GM12878 (cell line): ENCODE measurements around the gene SP2. TPM values are rescaled to one million over a fixed set of nuclear protein-coding genes. Genes with fewer than 3 reads are reported as not detected.

Experiments used
- ATAC-seq: fragments of 200-7000 bp; cut with Tn5 transposase; 3 replicates; pipeline ENCODE4 v1.9.1; 2020; ENCODE audit warnings: mild to moderate bottlenecking, moderate library complexity
- BruUV-seq: library from RNA; stranded (reverse); fragments of 400-500 nt; replicated peaks from 2 replicates; lab custom pipeline; 2021; lab: Mats Ljungman, UMichigan
- CTCF ChIA-PET: fragments of 300-600 bp; sonication (Branson Sonifier 250); formaldehyde crosslinking; extraction: SDS; loops from one replicate; lab custom pipeline; 2021; ENCODE audit warnings: inconsistent platforms; lab: Yijun Ruan, JAX
- POLR2A ChIA-PET: fragments of 350-600 bp; formaldehyde crosslinking; extraction: SDS; loops from one replicate; lab custom pipeline; 2021; ENCODE audit warnings: inconsistent platforms; lab: Charles Lee
- RAD21 ChIA-PET: fragments of 300-600 bp; sonication (Branson Sonifier 250); formaldehyde crosslinking; loops from one replicate; lab custom pipeline; 2023; ENCODE audit warnings: antibody characterized with exemption; ENCODE audit not compliant: unreplicated experiment; lab: Charles Lee
- SMC1A ChIA-PET: fragments of 300-600 bp; sonication (Branson Sonifier 250); formaldehyde crosslinking; loops from one replicate; lab custom pipeline; 2023; ENCODE audit not compliant: unreplicated experiment, uncharacterized antibody; lab: Charles Lee
- DNase-seq: peaks from one replicate; pipeline ENCODE4 v3.0.0-alpha.2; 2011; ENCODE audit warnings: low read depth, low spot score
- FAIRE-seq: peaks from 3 replicates; lab custom pipeline; 2011; peaks lifted over from hg19 to GRCh38; lab: Jason Lieb, UNC
- H2AFZ ChIP-seq: 2 replicates; pipeline ENCODE4 v1.6.0; 2011; ENCODE audit warnings: low read depth, low read length, control low read depth; ENCODE audit not compliant: control insufficient read depth
- H3K27ac ChIP-seq: 2 replicates; pipeline ENCODE4 v1.5.1; 2011; ENCODE audit warnings: control low read depth; ENCODE audit not compliant: control insufficient read depth, insufficient read depth
- H3K27me3 ChIP-seq, 2 experiments: replicated peaks in 1 of 2; 2 replicates each; pipeline versions ENCODE4 v1.6.0 to v1.6.1; 2011; ENCODE audit warnings: low read length in 1 of 2; ENCODE audit not compliant: control insufficient read depth in 2 of 2, insufficient read depth in 2 of 2
- H3K36me3 ChIP-seq, 2 experiments: 2 replicates each; pipeline ENCODE4 v1.5.1; 2011; ENCODE audit warnings: low read length in 1 of 2; ENCODE audit not compliant: control insufficient read depth in 2 of 2, insufficient read depth in 2 of 2
- H3K4me1 ChIP-seq: 2 replicates; pipeline ENCODE4 v1.6.1; 2011; ENCODE audit warnings: mild to moderate bottlenecking, low read length, moderate library complexity, mixed read lengths; ENCODE audit not compliant: control insufficient read depth, insufficient read depth
- H3K4me2 ChIP-seq: 2 replicates; pipeline ENCODE4 v1.6.0; 2011; ENCODE audit warnings: control low read depth; ENCODE audit not compliant: control insufficient read depth, insufficient read depth
- H3K4me3 ChIP-seq: fragments of 200-600 bp; sonication (generic); 2 replicates; pipeline ENCODE4 v1.5.1; 2016
- H3K79me2 ChIP-seq: 2 replicates; pipeline ENCODE4 v1.6.0; 2011; ENCODE audit warnings: low read length; ENCODE audit not compliant: control insufficient read depth, insufficient read depth
- H3K9ac ChIP-seq: 2 replicates; pipeline ENCODE4 v1.8.0; 2011; ENCODE audit warnings: low read length, control low read depth, mixed read lengths; ENCODE audit not compliant: control insufficient read depth, insufficient read depth
- H3K9me3 ChIP-seq: replicated peaks from 3 replicates; pipeline ENCODE4 v1.5.1; 2011; ENCODE audit warnings: mild to moderate bottlenecking, low read length; ENCODE audit not compliant: control insufficient read depth, insufficient read depth
- H4K20me1 ChIP-seq: 2 replicates; pipeline ENCODE4 v1.6.0; 2011; ENCODE audit not compliant: control insufficient read depth, insufficient read depth
- CHD4 ChIP-seq: fragments of 200-600 bp; sonication (generic); IDR thresholded peaks from 2 replicates; pipeline ENCODE4 v1.6.1; 2016; ENCODE audit warnings: mild to moderate bottlenecking
- FOS ChIP-seq: IDR thresholded peaks from 3 replicates; pipeline ENCODE4 v1.6.1; 2011; ENCODE audit warnings: borderline replicate concordance; ENCODE audit not compliant: insufficient read length; ENCODE audit errors: extremely low read depth
- JUND ChIP-seq: IDR thresholded peaks from 2 replicates; pipeline ENCODE4 v1.6.1; 2012; ENCODE audit warnings: low read depth, mild to moderate bottlenecking, low read length, improper control_type of control experiment, moderate library complexity
- MYB ChIP-seq: fragments of 150-350 bp; IDR thresholded peaks from 2 replicates; pipeline ENCODE4 v1.6.1; 2014; ENCODE audit warnings: mild to moderate bottlenecking, low read depth, low read length, borderline replicate concordance
- MYC ChIP-seq: IDR thresholded peaks from 2 replicates; pipeline ENCODE4 v1.6.1; 2011; ENCODE audit warnings: mild to moderate bottlenecking, low read length, moderate library complexity, inconsistent platforms; ENCODE audit not compliant: insufficient read depth, insufficient replicate concordance, insufficient read length, severe bottlenecking
- RUNX3 ChIP-seq: IDR thresholded peaks from 2 replicates; pipeline ENCODE4 v1.6.1; 2012; ENCODE audit warnings: low read length, inconsistent platforms
- SMC3 ChIP-seq: IDR thresholded peaks from 2 replicates; pipeline ENCODE4 v1.6.1; 2011; ENCODE audit warnings: low read length, improper control_type of control experiment, borderline replicate concordance
- SP1 ChIP-seq: IDR thresholded peaks from one replicate; pipeline ENCODE4 v1.6.1; 2011; ENCODE audit warnings: low read depth, low read length
- ZBTB40 ChIP-seq: fragments of 450-650 bp; IDR thresholded peaks from 2 replicates; pipeline ENCODE4 v1.6.1; 2016; ENCODE audit warnings: mild to moderate bottlenecking, moderate library complexity, borderline replicate concordance
- ZNF207 ChIP-seq: fragments of 450-650 bp; IDR thresholded peaks from 2 replicates; pipeline ENCODE4 v1.6.1; 2014; ENCODE audit warnings: antibody characterized with exemption, mild to moderate bottlenecking, borderline replicate concordance
- WGBS: methylation state at CpG from one replicate; pipeline ENCODE4 v1.1.6; 2016; ENCODE audit warnings: low lambda C conversion rate; ENCODE audit not compliant: insufficient replicate concordance, insufficient coverage; ENCODE audit errors: missing lambda C conversion rate; 5-methylcytosine and 5-hydroxymethylcytosine counted together
- in situ Hi-C: fragments of 300-500 bp; cut with MboI; formaldehyde crosslinking; loops from 9 replicates; pipeline ENCODE4 v1.14.3; 2018; ENCODE audit warnings: mixed read lengths
- intact Hi-C: fragments of 100-400 bp; cut with micrococcal nuclease; formaldehyde crosslinking; loops from one replicate; pipeline ENCODE4 v1.14.2; 2022; ENCODE audit not compliant: unreplicated experiment
- polyA plus RNA-seq, 11 experiments: library from polyadenylated mRNA; depleted of rRNA in 4 of 11; unstranded in 6 of 11; stranded (reverse) in 5 of 11; fragments of >200 nt; fragmentation: Nextera tagmentation in 4 of 11; fragmentation: Illumina TruSeq in 1 of 11; extraction: Ambion mirVana in 4 of 11; extraction: Trizol in 1 of 11; gene quantifications; 1 replicate in 1 of 11; 2 replicates in 10 of 11; pipeline versions ENCODE4 v1.2.1 to v1.2.3, GENCODE V29; 2011 to 2016; ENCODE audit warnings: inconsistent platforms in 2 of 11, missing spikeins in 2 of 11, low read depth in 1 of 11
- total RNA-seq, 4 experiments: library from RNA; depleted of rRNA in 3 of 4; stranded (reverse); fragments of >200 nt in 3 of 4; fragmentation: Illumina TruSeq in 1 of 4; extraction: Trizol in 1 of 4; gene quantifications; 2 replicates each; pipeline versions ENCODE4 v1.2.1 to v1.2.3, GENCODE V29; 2013 to 2021

The SP2 gene
- total and polyA plus RNA-seq, 10 of the 15 experiments (the other 5 are each of a cell fraction or from before 2014, with no cell fraction given) = 1.2 to 19.1 (median 4.8) TPM

- Histone ChIP-seq H3K9me3 (no peaks in the 10 kb centered on the region), H2AFZ (no peak overlapping the region), H3K36me3 (peaks cover 0 to under 1% of the 10 kb centered on the region in 2 experiments; a peak in 2 of 4 replicates), H3K27me3 (no peaks in the 10 kb centered on the region)
- BruUV-seq = no TSS peak
- 91% methylated on average over 4 of the region's 4 CpGs for WGBS
- no peak for ATAC-seq
- no peak for FAIRE-seq
- ChIA-PET POLR2A (no interaction called here), SMC1A (interaction anchor here (0.7 kb wide), 1 partner anchor 29 kb away, joined by 3 read pairs; no protein-coding TSS in a partner anchor)
- DNase-seq = no peak
- intact Hi-C loops = no loop called here
- TF ChIP-seq RUNX3 (no peak), FOS (no peak), MYB (no peak), SMC3 (no peak), ZNF207 (no peak), JUND (no peak), CHD4 (no peak), SP1 (no peak), ZBTB40 (no peak), MYC (no peak)
- TF ChIP-seq, all 136 proteins: peak for 0
- Histone ChIP-seq H3K79me2 (no peaks in the 10 kb centered on the region; the same call in 1 of the 2 replicates), H3K4me2 (no peak overlapping the region), H3K27ac (no peak overlapping the region), H3K9ac (no peak overlapping the region), H3K4me3 (no peak overlapping the region), H3K4me1 (peaks cover 2% of the 10 kb centered on the region), H4K20me1 (no peaks in the 10 kb centered on the region)
- ChIA-PET CTCF (interaction anchor here (0.6 to 4.2 kb wide), 3 partner anchors 16 to 91 kb away, joined by 3 to 15 read pairs (median 3); no protein-coding TSS in a partner anchor), RAD21 (no interaction called here)
- in situ Hi-C loops = no loop called here
These were observed 35.8 kb downstream of the SP2 start for GRCh38 chr17:47931848-47932247.
